ENCODE data around the gene METTL14.

The METTL14 gene

GRCh38 chr4:118756429-118756828 is 71.2 kb downstream of the METTL14 start:
- Histone ChIP-seq H3K27ac (no peak overlapping the region), H3K4me3 (IDR thresholded peaks at IDR 0.05; ENCODE audit: insufficient read depth, low read depth, low read length) (no peak overlapping the region), H3K36me3 (ENCODE audit: insufficient read depth) (no peaks in the 10 kb centered on the region), H3K4me2 (no peak overlapping the region), H3K4me1 (ENCODE audit: low read depth, poor library complexity, severe bottlenecking) (peaks cover 25% of the 10 kb centered on the region), H3K9ac (no peak overlapping the region), H4K20me1 (ENCODE audit: insufficient read depth) (no peaks in the 10 kb centered on the region), H3K79me2 (ENCODE audit: insufficient read depth, low read depth) (no peaks in the 10 kb centered on the region), H3K27me3 (ENCODE audit: insufficient read depth, low read depth) (no peaks in the 10 kb centered on the region), H2AFZ (ENCODE audit: low read depth) (no peak overlapping the region)
- TF ChIP-seq CTCF (conservative IDR thresholded peaks at IDR 0.05; ENCODE audit: low read depth, low read length): no peak

DNA sequence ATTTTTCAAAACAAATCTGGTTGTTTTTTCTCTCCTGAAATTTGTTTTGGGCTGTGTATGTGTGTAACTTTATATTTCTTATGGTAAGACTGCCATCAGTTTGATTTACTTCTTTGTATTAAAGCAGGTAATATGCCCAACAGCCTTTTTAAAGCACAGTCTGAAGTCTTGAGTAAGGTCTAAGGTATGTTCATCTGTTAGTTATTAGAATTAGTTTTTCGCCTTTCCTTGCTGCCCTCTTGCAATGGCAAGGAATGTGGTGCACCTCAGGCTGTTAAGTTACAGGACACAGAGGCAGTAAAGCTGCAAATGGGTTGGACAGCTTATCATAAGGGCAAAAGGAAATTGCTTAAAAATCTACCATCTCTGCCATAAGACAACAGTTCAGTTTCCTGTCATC is 71.8 kb downstream of the METTL14 start:
- no peaks in the 10 kb centered on the region for H3K27me3 ChIP-seq (ENCODE audit: insufficient read depth, low read depth)
- H2AFZ ChIP-seq (ENCODE audit: low read depth): no peak overlapping the region
- H3K27ac ChIP-seq: no peak overlapping the region
- H3K79me2 ChIP-seq (ENCODE audit: insufficient read depth, low read depth): no peaks in the 10 kb centered on the region
- no peaks in the 10 kb centered on the region for H4K20me1 ChIP-seq (ENCODE audit: insufficient read depth)
- H3K4me1 ChIP-seq (ENCODE audit: low read depth, poor library complexity, severe bottlenecking): peaks cover 29% of the 10 kb centered on the region
- no peak overlapping the region for H3K9ac ChIP-seq
- no peak overlapping the region for H3K4me2 ChIP-seq
- H3K4me3 ChIP-seq (IDR thresholded peaks at IDR 0.05; ENCODE audit: insufficient read depth, low read depth, low read length): no peak overlapping the region
- H3K36me3 ChIP-seq (ENCODE audit: insufficient read depth): no peaks in the 10 kb centered on the region
- no peak for TF ChIP-seq CTCF (conservative IDR thresholded peaks at IDR 0.05; ENCODE audit: low read depth, low read length)

- no peaks in the 10 kb centered on the region for H4K20me1 ChIP-seq (ENCODE audit: insufficient read depth)
- no peak overlapping the region for H3K4me3 ChIP-seq (IDR thresholded peaks at IDR 0.05; ENCODE audit: insufficient read depth, low read depth, low read length)
- H3K9ac ChIP-seq: no peak overlapping the region
- H3K27ac ChIP-seq: no peak overlapping the region
- H3K4me1 ChIP-seq (ENCODE audit: low read depth, poor library complexity, severe bottlenecking): peaks cover 29% of the 10 kb centered on the region
- no peaks in the 10 kb centered on the region for H3K36me3 ChIP-seq (ENCODE audit: insufficient read depth)
- H3K79me2 ChIP-seq (ENCODE audit: insufficient read depth, low read depth): no peaks in the 10 kb centered on the region
- H2AFZ ChIP-seq (ENCODE audit: low read depth): no peak overlapping the region
- H3K4me2 ChIP-seq: no peak overlapping the region
- no peaks in the 10 kb centered on the region for H3K27me3 ChIP-seq (ENCODE audit: insufficient read depth, low read depth)
- TF ChIP-seq CTCF (conservative IDR thresholded peaks at IDR 0.05; ENCODE audit: low read depth, low read length): no peak
Measured at GRCh38 chr4:118757761-118758251, 72.6 kb downstream of the METTL14 start.

DNA sequence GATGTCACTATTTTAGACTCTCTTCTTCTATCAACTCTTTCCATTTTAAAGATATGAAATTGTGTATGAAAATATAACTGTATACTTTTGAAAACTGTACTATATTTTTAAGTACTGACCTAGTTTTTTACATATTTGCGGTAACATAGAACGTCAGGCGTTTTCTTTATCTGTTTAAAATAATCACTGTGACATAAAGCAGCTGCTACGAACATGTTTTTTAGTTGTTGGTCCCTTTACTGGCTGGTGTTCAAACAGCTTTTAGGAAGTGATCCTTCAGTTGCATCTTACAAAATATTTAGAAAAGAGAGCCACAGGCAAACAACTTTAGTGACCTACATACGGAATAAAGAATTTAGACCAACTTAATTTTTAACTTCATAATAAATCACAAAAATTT is 73.1 kb downstream of the METTL14 start:
- Histone ChIP-seq H2AFZ (ENCODE audit: low read depth) (no peak overlapping the region), H3K9ac (no peak overlapping the region), H3K27ac (no peak overlapping the region), H3K36me3 (ENCODE audit: insufficient read depth) (no peaks in the 10 kb centered on the region), H3K27me3 (ENCODE audit: insufficient read depth, low read depth) (no peaks in the 10 kb centered on the region), H3K4me1 (ENCODE audit: low read depth, poor library complexity, severe bottlenecking) (peaks cover 29% of the 10 kb centered on the region), H3K79me2 (ENCODE audit: insufficient read depth, low read depth) (no peaks in the 10 kb centered on the region), H3K4me3 (IDR thresholded peaks at IDR 0.05; ENCODE audit: insufficient read depth, low read depth, low read length) (no peak overlapping the region), H3K4me2 (no peak overlapping the region), H4K20me1 (ENCODE audit: insufficient read depth) (no peaks in the 10 kb centered on the region)
- TF ChIP-seq CTCF (conservative IDR thresholded peaks at IDR 0.05; ENCODE audit: low read depth, low read length): no peak
